HEK293T (cell line): ENCODE measurements around the gene TMEM273.

Experiments
- ARNT ChIP-seq: fragments of 450-650 bp; IDR thresholded peaks from 2 replicates; pipeline ENCODE4 v1.6.1; 2017; ENCODE audit warnings: mild to moderate bottlenecking
- BHLHE40 ChIP-seq: fragments of 450-650 bp; IDR thresholded peaks from 2 replicates; pipeline ENCODE4 v1.6.1; 2016; ENCODE audit warnings: mild to moderate bottlenecking, moderate library complexity, borderline replicate concordance
- FOXA1 ChIP-seq: fragments of 450-650 bp; IDR thresholded peaks from 2 replicates; pipeline ENCODE4 v1.6.1; 2016; ENCODE audit warnings: mild to moderate bottlenecking
- FOXM1 ChIP-seq: fragments of 450-650 bp; IDR thresholded peaks from 2 replicates; pipeline ENCODE4 v1.6.1; 2017; ENCODE audit warnings: mild to moderate bottlenecking, borderline replicate concordance
- HDGF ChIP-seq: fragments of 450-650 bp; IDR thresholded peaks from 2 replicates; pipeline ENCODE4 v1.6.1; 2017; ENCODE audit warnings: antibody characterized with exemption, borderline replicate concordance
- LEF1 ChIP-seq: fragments of 450-650 bp; IDR thresholded peaks from 2 replicates; pipeline ENCODE4 v1.6.1; 2017; ENCODE audit warnings: mild to moderate bottlenecking, borderline replicate concordance
- NFRKB ChIP-seq: fragments of 450-650 bp; IDR thresholded peaks from 2 replicates; pipeline ENCODE4 v1.6.1; 2016; ENCODE audit warnings: mild to moderate bottlenecking, moderate library complexity
- PKNOX1 ChIP-seq: fragments of 450-650 bp; IDR thresholded peaks from 2 replicates; pipeline ENCODE4 v1.6.1; 2016
- SP1 ChIP-seq: fragments of 450-650 bp; IDR thresholded peaks from 2 replicates; pipeline ENCODE4 v1.6.1; 2017
- SUZ12 ChIP-seq: fragments of 450-650 bp; IDR thresholded peaks from 2 replicates; pipeline ENCODE4 v1.6.1; 2016; ENCODE audit warnings: mild to moderate bottlenecking
- TARDBP ChIP-seq: fragments of 450-650 bp; IDR thresholded peaks from 2 replicates; pipeline ENCODE4 v1.6.1; 2016
- ZNF384 ChIP-seq: fragments of 450-650 bp; IDR thresholded peaks from 2 replicates; pipeline ENCODE4 v1.6.1; 2016

GRCh38 chr10:49218480-49218879, 30.3 kb upstream of the TMEM273 start:
- TF ChIP-seq FOXM1 (no peak), BHLHE40 (no peak), PKNOX1 (no peak), SP1 (no peak), TARDBP (no peak), SUZ12 (no peak), LEF1 (no peak), NFRKB (no peak), ZNF384 (no peak), ARNT (no peak), HDGF (no peak), FOXA1 (no peak)
